ENCODE measurements around the gene GLYATL3.

DNA sequence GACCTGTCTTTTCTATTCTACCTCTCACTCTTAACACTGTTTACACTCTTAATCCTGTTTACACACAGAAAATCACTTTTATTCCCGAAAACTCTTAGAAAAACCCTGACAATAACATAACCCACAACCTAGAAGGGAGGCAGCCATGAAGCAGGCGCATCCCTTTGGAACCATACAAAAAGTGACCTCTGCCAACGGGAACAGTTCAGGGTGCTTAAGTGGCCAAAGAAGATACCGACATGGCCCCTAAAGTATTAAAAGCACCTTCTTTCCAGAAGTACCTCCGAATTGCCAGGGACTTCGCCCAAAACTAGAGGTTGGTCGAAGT lies 37.2 kb upstream of the GLYATL3 start:
- TF ChIP-seq, protein P1, sequence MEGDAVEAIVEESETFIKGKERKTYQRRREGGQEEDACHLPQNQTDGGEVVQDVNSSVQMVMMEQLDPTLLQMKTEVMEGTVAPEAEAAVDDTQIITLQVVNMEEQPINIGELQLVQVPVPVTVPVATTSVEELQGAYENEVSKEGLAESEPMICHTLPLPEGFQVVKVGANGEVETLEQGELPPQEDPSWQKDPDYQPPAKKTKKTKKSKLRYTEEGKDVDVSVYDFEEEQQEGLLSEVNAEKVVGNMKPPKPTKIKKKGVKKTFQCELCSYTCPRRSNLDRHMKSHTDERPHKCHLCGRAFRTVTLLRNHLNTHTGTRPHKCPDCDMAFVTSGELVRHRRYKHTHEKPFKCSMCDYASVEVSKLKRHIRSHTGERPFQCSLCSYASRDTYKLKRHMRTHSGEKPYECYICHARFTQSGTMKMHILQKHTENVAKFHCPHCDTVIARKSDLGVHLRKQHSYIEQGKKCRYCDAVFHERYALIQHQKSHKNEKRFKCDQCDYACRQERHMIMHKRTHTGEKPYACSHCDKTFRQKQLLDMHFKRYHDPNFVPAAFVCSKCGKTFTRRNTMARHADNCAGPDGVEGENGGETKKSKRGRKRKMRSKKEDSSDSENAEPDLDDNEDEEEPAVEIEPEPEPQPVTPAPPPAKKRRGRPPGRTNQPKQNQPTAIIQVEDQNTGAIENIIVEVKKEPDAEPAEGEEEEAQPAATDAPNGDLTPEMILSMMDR (IDR thresholded peaks at IDR 0.05) = no peak
- TF ChIP-seq POLR2A (IDR thresholded peaks at IDR 0.05) (no peak), EP300 (IDR thresholded peaks at IDR 0.05) (no peak), POLR2AphosphoS5 (IDR thresholded peaks at IDR 0.05) (no peak)
